AG08396 (cell line): ENCODE results near the gene NEK6.
"Not testable (repeated sequence)": the region's sequence is repeated elsewhere in the genome, so short reads cannot be mapped to it uniquely, and the experiment has no call there.

Source experiments
- DNase-seq: peaks from one replicate; pipeline ENCODE4 v3.0.0; 2012; ENCODE audit warnings: low spot score, mixed read lengths

NEK6 gene

GRCh38 chr9:124228516-124228915 is 29.2 kb upstream of the NEK6 start:
- no peak for DNase-seq

DNA sequence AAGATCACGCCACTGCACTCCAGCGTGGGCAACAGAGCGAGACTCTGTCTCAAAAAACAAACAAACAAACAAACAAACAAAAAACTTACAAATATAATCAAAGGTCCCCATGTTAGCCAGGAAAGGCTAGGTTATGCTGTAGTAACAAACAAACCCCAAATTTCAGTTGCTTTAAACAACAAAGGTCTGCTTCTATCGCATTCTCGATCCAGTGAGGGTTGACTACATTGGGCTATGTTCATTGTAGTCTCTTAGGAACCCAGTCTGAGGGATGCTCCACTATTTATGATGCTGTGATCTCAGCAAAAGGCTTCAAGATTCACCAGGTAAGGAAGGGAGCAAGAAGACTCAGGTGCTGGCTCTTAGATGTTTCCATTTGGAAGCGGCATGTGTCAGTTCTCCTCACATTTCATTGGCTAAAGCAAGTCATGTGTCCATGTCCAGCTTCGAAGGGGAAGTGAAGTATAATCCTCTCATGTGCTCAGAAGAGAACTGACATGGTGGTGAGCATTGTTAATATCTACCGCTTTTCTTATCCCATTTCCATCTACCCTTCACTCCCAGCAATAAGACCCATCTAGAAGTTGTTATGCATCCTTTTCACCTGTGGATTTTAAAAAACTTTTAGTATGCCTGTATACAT is 26.5 kb upstream of the NEK6 start:
- DNase-seq = no peak

GRCh38 chr9:124238546-124239140 is 19.1 kb upstream of the NEK6 start:
- DNase-seq = no peak

DNA sequence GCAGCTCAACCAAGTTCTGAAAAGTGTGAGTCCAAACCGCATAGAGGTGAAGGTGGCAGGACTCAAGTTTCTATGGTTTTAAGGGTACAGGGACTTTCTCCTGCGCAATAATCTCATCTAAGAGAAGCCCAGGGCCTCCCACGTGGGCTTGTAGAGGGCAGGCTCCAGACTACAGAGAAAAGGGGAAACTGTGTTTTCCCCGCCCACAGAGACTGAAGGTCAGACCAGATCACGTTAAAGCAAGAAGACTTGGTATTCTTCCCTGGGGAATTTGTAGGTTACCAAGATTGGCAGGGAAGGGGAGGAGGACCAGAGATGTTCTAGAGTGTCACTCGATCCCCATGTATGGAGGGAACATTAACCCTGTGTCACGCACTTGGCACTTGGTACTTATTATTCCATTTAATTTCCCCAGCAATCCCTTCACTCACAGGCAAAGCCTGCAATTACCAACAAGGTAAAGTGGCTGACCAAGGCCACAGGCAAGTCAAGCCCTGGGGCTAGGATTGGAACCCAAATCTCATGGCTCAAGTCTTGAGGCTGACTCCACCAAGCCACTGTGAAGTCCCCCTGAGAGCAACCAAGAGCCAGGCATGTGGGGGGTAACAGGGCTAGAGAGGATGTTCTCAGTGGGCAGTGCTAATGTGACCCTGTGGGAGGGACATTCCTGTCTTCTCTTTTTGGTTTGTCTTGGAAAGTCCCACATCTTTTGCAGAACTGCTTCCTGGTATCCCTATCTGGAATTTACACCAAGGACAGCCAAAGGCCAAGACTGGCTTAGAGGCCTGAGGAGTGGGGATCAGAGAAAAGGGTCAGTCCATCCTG is 18.3 kb upstream of the NEK6 start:
- DNase-seq = no peak

GRCh38 chr9:124242331-124243194 is 15.2 kb upstream of the NEK6 start:
- no peak for DNase-seq

GRCh38 chr9:124247393-124247792 is 10.4 kb upstream of the NEK6 start:
- DNase-seq = not testable (repeated sequence)

- no peak for DNase-seq
These were observed 9.7 kb upstream of the NEK6 start for GRCh38 chr9:124248066-124248465.

DNA sequence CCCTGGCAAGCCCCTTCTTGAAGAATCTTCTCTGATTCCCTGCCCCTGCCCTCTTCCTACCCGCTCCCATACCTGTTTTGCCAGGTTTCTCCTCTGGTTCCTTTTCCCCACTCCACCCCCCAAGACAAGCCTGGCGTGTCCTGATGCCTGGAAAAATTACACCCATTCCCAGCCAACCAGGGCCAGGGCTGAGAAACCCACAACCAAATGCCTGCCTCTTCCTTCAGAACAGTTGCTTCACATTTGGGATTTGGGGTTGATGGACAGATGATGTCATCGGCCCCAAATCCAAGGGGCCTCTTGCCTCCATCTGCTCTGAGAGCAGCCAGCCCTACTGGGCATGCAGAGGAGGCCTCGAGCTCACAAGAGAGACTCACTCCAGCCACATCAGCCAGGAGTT is 8.8 kb upstream of the NEK6 start:
- DNase-seq = no peak

GRCh38 chr9:124251204-124251603 is 6.5 kb upstream of the NEK6 start:
- no peak for DNase-seq

DNA sequence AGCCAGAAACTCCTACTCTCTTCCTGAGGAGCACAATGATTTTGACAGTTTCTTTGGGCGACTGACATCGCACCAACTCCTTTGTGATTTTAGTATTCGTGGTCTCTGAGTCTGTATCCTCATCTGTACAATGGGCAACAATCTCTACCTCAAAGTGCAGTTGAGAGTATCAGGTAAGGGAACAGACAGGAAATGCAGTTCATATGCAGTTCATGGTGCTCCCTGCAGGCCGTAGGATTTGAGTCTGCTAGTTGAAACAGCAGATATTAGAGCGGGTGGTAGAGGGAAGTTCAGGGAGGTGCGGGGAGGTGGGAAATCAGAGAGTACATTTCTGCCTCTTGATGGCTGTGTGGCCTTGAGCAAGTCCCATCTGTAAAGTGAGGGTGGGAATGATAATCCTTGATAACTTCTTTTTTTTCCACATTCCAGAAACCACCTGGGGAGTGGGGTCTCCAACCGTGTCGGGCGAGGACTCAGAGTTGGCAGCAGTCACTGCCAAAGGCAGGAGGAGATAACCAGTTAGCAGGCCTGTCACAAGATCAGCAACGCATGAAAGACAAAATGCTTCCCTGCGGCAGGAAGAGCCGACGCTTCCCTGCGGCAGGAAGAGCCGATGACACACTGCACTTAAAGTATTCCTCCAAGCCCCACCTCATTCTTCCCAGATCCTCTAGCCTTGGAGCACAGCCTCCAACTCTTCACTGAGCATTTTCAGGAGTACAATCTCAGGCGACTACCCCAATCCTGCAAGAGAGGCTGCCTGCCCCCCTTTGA is 6.0 kb upstream of the NEK6 start:
- DNase-seq = no peak

GRCh38 chr9:124252878-124253277 is 4.9 kb upstream of the NEK6 start:
- not testable (repeated sequence) for DNase-seq

DNA sequence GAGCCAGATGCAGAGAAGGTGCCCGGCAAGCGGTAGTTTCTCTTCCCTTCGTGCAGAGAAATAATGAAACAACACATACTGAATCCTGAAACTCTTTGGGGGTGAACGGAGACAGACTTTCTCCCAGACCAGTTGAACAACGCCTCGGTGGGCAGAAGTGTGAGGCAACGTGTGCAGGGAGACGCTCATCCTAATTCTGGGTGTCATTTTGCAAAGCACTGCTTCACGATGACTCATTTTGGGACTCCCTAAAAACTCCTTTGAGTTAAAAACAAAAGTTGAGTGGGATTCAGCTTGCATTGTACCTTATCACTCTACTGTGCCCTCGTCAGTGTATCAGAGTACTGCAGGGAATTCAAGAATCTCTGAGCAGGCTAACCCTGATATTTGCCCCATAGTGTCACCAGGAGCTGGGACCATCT is 3.5 kb upstream of the NEK6 start:
- DNase-seq = no peak

DNA sequence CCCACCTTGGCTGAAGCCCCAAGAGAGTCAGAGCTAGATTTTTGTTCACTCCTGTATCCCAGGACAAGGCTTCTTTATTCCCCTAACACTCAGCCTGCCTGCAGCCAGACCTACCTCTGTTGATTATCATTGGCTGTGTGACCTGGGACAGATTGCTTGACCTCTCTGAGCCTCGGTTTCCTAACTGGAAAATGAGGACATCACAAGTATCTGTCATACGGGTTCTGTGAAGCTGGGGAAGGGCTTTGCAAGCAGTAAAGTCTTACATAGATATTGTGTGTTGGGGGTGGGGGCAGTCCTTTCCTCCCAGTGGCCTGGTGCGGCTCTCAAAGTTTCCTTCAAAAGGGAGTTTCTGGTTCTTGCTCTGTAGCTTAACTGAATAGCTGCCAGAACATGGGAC is 2.5 kb upstream of the NEK6 start:
- DNase-seq = no peak

DNA sequence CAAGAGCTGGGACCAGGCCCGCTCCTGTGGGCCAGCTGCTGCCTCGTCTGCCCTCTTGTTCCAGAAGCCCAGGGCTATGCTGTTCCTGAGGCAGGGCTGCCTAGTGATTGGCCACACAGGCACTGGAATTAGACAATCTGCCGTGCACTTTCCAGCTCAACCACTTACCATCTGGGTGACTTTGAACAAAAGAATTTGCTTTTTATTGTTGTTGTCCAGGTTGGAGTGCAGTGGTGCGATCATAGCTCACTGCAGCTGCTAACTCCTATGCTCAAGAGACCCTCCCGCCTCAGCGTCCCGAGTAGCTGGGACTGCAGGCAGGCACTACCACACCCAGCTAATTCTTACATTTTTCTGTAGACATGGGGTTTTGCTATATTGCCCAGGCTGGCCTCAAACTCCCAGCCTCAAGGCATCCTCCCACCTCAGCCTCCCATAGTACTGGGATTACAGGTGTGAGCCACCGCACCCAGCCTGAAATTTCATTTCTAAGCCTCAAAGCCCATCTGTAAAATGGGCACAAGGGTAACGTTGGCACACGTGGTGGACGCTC is 1.2 kb upstream of the NEK6 start:
- peak; percentile 80 for DNase-seq

GRCh38 chr9:124257070-124257843 is 492 bp upstream of the NEK6 start:
- DNase-seq = no peak

- DNase-seq = no peak
These were observed 933 bp downstream of the NEK6 start for GRCh38 chr9:124258607-124259157.

GRCh38 chr9:124259158-124259808 is 1.5 kb downstream of the NEK6 start:
- peak; percentile 81 for DNase-seq

- DNase-seq = no peak
These were observed 3.2 kb downstream of the NEK6 start for GRCh38 chr9:124260769-124261603.
